ENCODE results near the gene ZNF549. TPM values are rescaled to one million over a fixed set of nuclear protein-coding genes. Genes with fewer than 3 reads are reported as not detected.
A peak's percentile ranks its signal among the peaks of the same experiment; 100 is the strongest.

ZNF549 gene
- total RNA-seq, 1 experiment from 2014 or later, result 11.6 TPM

- no peaks in the 10 kb centered on the region for H3K4me1 ChIP-seq (ENCODE audit: insufficient read depth, low read length)
- Mint-ChIP-seq H3K9me3 (peaks cover 4 to 33% of the 10 kb centered on the region in 2 experiments; a peak in 4 of 5 replicates), H3K4me3 (peak within 1 kb of the TSS; percentile 85 to 90), H3K4me1 (peaks cover 4 to 10% of the 10 kb centered on the region in 2 experiments), H3K36me3 (ENCODE audit: insufficient read depth in 1 of 3, low read depth in 3 of 3) (peaks cover 21 to 34% (median 31%) of the 10 kb centered on the region in 3 experiments), H3K27ac (no peak within 1 kb of the TSS), H3K27me3 (ENCODE audit: low read depth) (peaks cover 4% of the 10 kb centered on the region)
- no peak within 1 kb of the TSS for H2BK5ac ChIP-seq (ENCODE audit: insufficient read length, low read length)
- peak within 1 kb of the TSS; percentile 74 for H2AFZ ChIP-seq (ENCODE audit: low read length)
- no peak within 1 kb of the TSS for H4K5ac ChIP-seq (ENCODE audit: insufficient read length, low read depth, low read length)
- no peak within 1 kb of the TSS for H2BK12ac ChIP-seq (ENCODE audit: insufficient read length, low read depth, low read length)
- no peaks in the 10 kb centered on the region for H3K27me3 ChIP-seq (ENCODE audit: insufficient read depth, low read length)
- H3K23me2 ChIP-seq (ENCODE audit: insufficient read length, low read depth, low read length, poor library complexity, severe bottlenecking), result peaks cover 10% of the 10 kb centered on the region
- no peak within 1 kb of the TSS for H2BK20ac ChIP-seq (ENCODE audit: low read depth, low read length, poor library complexity, severe bottlenecking)
- DNase-seq, result peak; percentile 94
- no peaks in the 10 kb centered on the region for H4K20me1 ChIP-seq (ENCODE audit: control insufficient read depth, insufficient read depth, insufficient read length)
- no peak within 1 kb of the TSS; the same call in 1 of the 2 replicates for H3K14ac ChIP-seq (ENCODE audit: insufficient read depth, low read length)
- H3T11ph ChIP-seq (ENCODE audit: low read length), result no peak within 1 kb of the TSS
- peaks cover 6% of the 10 kb centered on the region for H3K79me1 ChIP-seq (ENCODE audit: insufficient read depth, low read depth, low read length, poor library complexity, severe bottlenecking)
- WGBS (ENCODE audit: extremely low coverage, insufficient read length, low lambda C conversion rate), result no CpG with 5 or more reads among the region's 53 CpGs
- no peak within 1 kb of the TSS for H2BK15ac ChIP-seq (ENCODE audit: low read depth, low read length)
- no peak within 1 kb of the TSS for H3K18ac ChIP-seq (ENCODE audit: insufficient read length, low read depth, low read length)
- H3K9ac ChIP-seq (ENCODE audit: extremely low read depth, insufficient read length, low read length), result peak within 1 kb of the TSS; percentile 60
- H3K79me2 ChIP-seq (ENCODE audit: insufficient read depth, low read length), result no peaks in the 10 kb centered on the region
- H4K8ac ChIP-seq (replicated peaks; ENCODE audit: insufficient read length, low read depth, low read length), result no peak within 1 kb of the TSS
- no peaks in the 10 kb centered on the region for H3K9me3 ChIP-seq (ENCODE audit: control insufficient read depth, low read depth, low read length)
- no peak within 1 kb of the TSS for H4K91ac ChIP-seq (ENCODE audit: insufficient read length, low read depth, low read length)
- peak within 1 kb of the TSS; percentile 71 for H3K4me2 ChIP-seq (ENCODE audit: insufficient read depth, insufficient read length, low read length)
- no peak within 1 kb of the TSS for H3K4ac ChIP-seq (ENCODE audit: low read depth, low read length)
- H3K27ac ChIP-seq (ENCODE audit: insufficient read length, low read depth, low read length), result no peak within 1 kb of the TSS
- no peak within 1 kb of the TSS for H2BK120ac ChIP-seq (ENCODE audit: low read depth, low read length, poor library complexity, severe bottlenecking)
- no peak within 1 kb of the TSS for H3K56ac ChIP-seq (ENCODE audit: insufficient read length, low read depth, low read length)
- TF ChIP-seq CTCF (conservative IDR thresholded peaks at IDR 0.05), result no peak
- no peak within 1 kb of the TSS for H3K23ac ChIP-seq (ENCODE audit: insufficient read length, low read depth, low read length)
- no peak within 1 kb of the TSS for H2AK5ac ChIP-seq (ENCODE audit: insufficient read length, low read length)
Measured at GRCh38 chr19:57599761-57600383, 72.7 kb downstream of the ZNF549 start, which contains the start of gene ZNF530. Gene ZNF530, plus strand, starts transcription at chr19:57599885. Its CDS starts 4,461 bp downstream, at chr19:57604346.

All from H9 (cell line).